ENCODE results near the gene PDS5A.
"Not testable (repeated sequence)": the region's sequence is repeated elsewhere in the genome, so short reads cannot be mapped to it uniquely, and the experiment has no call there.

PDS5A gene

DNA sequence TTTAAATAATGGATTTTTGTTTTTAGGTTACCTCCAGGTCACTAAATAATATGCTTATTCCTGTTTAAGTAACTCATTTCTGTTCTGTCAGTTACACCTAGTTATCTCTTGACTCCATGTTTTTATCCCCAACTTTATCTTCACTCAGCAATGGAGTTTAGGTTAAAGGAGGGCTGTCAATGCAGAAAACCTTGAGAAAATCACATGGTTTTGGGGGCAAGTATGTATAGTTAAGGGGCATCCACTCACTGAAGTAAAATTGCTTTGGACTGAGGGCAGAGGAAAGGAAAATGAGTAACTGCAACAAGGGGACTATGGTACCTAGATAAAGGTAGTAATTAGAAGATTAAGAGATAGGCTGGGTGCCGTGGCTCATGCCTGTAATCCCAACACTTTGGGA, 192.6 kb downstream of the PDS5A start:
- no peak for DNase-seq (ENCODE audit: low read depth)
- no peak overlapping the region for H3K4me3 ChIP-seq (ENCODE audit: low read depth, low read length)
- in situ Hi-C loops (cut with HindIII; ENCODE audit: low sequenced_read_pairs) = no loop called here
- TF ChIP-seq, protein P1, sequence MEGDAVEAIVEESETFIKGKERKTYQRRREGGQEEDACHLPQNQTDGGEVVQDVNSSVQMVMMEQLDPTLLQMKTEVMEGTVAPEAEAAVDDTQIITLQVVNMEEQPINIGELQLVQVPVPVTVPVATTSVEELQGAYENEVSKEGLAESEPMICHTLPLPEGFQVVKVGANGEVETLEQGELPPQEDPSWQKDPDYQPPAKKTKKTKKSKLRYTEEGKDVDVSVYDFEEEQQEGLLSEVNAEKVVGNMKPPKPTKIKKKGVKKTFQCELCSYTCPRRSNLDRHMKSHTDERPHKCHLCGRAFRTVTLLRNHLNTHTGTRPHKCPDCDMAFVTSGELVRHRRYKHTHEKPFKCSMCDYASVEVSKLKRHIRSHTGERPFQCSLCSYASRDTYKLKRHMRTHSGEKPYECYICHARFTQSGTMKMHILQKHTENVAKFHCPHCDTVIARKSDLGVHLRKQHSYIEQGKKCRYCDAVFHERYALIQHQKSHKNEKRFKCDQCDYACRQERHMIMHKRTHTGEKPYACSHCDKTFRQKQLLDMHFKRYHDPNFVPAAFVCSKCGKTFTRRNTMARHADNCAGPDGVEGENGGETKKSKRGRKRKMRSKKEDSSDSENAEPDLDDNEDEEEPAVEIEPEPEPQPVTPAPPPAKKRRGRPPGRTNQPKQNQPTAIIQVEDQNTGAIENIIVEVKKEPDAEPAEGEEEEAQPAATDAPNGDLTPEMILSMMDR (IDR thresholded peaks at IDR 0.05; ENCODE audit: low read depth, low read length, missing control alignments) = no peak

DNA sequence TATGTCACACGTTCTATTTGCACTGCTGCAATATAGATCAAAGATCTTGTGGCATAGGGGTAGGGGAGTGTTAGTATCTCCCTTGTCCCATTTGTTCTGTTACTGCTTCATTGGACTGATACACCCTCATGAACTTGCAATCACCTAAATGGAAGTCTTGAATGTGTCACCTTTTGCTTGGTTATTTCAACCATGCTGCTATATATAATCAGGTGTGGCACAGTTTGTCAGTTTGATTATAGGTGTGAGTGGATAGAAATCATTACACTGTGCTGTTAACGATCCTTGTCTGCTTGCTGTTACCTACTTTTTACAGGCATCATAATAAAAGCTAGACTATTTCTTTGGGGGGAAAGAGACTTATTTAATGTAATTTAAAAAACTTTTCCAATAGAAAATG, 195.7 kb downstream of the PDS5A start:
- H3K4me3 ChIP-seq (ENCODE audit: low read depth, low read length); in situ Hi-C loops (cut with HindIII; ENCODE audit: low sequenced_read_pairs); DNase-seq (ENCODE audit: low read depth): not testable (repeated sequence)

Data from astrocyte of the cerebellum (primary cell).